ENCODE data around the gene GLCCI1.
"Not testable (repeated sequence)": the region's sequence is repeated elsewhere in the genome, so short reads cannot be mapped to it uniquely, and the experiment has no call there.

GLCCI1 gene

GRCh38 chr7:8015100-8015745 is 46.6 kb downstream of the GLCCI1 start:
- in situ Hi-C loops (cut with HindIII; ENCODE audit: low pct_unique_long_range_greater_than_20kb, low sequenced_read_pairs), result no loop called here
- no peak for TF ChIP-seq JUND (IDR thresholded peaks at IDR 0.05; ENCODE audit: low read depth)
- no peak for DNase-seq (ENCODE audit: low read depth in 1 of 2, low spot score in 1 of 2)

DNA sequence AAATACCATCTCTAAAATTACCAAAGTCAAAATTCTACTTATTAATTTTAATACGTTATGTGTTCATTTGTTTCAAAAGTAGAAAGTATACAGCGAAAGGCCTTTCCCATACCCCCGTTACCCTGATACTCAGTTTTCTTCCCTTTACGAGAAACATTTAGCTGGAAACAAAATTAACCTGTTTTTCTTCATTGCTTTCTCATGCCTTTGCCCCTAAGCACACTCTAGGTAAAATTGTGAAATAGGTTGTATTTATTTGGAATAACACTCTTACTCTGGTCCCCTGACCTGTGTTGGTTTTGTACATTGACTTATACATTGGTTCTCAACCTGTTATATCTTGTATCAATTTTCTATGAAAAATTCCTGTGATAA is 47.1 kb downstream of the GLCCI1 start:
- no peak for DNase-seq (ENCODE audit: low read depth in 1 of 2, low spot score in 1 of 2)
- in situ Hi-C loops (cut with HindIII; ENCODE audit: low pct_unique_long_range_greater_than_20kb, low sequenced_read_pairs), result no loop called here
- TF ChIP-seq JUND (IDR thresholded peaks at IDR 0.05; ENCODE audit: low read depth), result no peak

- no peak for DNase-seq (ENCODE audit: low read depth in 1 of 2, low spot score in 1 of 2)
- TF ChIP-seq JUND (IDR thresholded peaks at IDR 0.05; ENCODE audit: low read depth), result no peak
- in situ Hi-C loops (cut with HindIII; ENCODE audit: low pct_unique_long_range_greater_than_20kb, low sequenced_read_pairs), result no loop called here
Observed at GRCh38 chr7:8017423-8017822, 48.8 kb downstream of the GLCCI1 start.

DNA sequence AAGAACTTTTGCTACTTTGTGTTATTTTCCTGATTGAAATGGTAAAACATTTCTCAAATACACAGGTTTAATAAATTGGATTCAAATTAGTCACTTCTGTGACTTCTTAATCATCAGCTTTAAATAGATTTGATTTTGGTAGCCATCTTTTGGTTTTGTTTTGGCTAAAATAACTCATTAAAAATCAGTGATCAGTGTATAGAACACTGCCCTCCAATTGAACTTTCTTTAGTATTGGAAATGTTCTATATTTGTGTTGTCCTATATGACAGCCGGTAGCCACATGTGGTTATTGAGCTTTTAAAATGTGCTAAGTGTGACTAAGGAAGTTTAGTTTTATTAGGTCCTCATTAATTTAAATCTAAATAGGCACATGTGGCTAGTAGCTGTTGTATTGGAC is 50.4 kb downstream of the GLCCI1 start:
- no peak for TF ChIP-seq JUND (IDR thresholded peaks at IDR 0.05; ENCODE audit: low read depth)
- DNase-seq (ENCODE audit: low read depth in 1 of 2, low spot score in 1 of 2), result no peak
- in situ Hi-C loops (cut with HindIII; ENCODE audit: low pct_unique_long_range_greater_than_20kb, low sequenced_read_pairs), result no loop called here

DNA sequence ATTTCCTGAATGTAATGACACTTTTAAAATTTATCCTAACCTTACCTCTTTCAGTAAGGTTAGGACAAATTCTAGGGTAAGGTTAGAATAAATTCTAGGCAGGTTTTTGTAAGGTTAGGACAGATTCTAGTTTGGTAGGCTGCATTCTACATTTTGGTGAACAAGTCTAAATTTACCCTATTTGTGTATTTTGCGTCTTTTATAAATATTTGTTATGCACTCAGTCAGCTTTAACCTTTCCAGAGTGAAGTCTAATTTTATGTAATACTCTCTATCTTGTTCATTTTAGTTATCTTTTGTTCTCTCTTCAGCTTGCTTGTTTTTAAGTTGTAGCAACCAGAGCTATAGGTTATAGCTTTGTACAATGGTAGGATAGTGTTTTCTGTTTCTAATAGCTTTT is 54.0 kb downstream of the GLCCI1 start:
- DNase-seq (ENCODE audit: low read depth in 1 of 2, low spot score in 1 of 2), result no peak
- in situ Hi-C loops (cut with HindIII; ENCODE audit: low pct_unique_long_range_greater_than_20kb, low sequenced_read_pairs), result no loop called here
- no peak for TF ChIP-seq JUND (IDR thresholded peaks at IDR 0.05; ENCODE audit: low read depth)

DNA sequence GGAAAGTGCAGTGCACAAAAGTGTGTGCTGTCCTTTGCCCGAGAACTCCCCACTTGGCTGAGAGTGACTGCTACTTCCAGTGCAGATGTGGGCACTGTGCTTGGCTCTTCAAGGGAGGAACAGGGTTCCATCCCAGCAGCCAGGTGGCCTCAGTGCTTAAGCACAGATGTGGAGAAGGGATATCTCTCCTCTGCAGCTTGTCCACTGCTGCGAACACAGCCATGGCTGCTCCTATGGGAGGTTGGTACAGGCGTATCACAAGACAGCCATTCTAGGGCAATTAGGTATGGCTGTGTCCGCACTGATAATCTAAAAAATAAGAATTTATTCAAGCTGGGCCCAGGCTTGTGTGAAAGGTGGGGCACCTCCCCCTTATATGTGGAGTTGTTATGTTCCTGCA is 66.6 kb downstream of the GLCCI1 start:
- in situ Hi-C loops (cut with HindIII; ENCODE audit: low pct_unique_long_range_greater_than_20kb, low sequenced_read_pairs), result no loop called here
- no peak for TF ChIP-seq JUND (IDR thresholded peaks at IDR 0.05; ENCODE audit: low read depth)
- peak in 1 of 2 experiments; percentile 15 for DNase-seq (ENCODE audit: low read depth in 1 of 2, low spot score in 1 of 2)

DNA sequence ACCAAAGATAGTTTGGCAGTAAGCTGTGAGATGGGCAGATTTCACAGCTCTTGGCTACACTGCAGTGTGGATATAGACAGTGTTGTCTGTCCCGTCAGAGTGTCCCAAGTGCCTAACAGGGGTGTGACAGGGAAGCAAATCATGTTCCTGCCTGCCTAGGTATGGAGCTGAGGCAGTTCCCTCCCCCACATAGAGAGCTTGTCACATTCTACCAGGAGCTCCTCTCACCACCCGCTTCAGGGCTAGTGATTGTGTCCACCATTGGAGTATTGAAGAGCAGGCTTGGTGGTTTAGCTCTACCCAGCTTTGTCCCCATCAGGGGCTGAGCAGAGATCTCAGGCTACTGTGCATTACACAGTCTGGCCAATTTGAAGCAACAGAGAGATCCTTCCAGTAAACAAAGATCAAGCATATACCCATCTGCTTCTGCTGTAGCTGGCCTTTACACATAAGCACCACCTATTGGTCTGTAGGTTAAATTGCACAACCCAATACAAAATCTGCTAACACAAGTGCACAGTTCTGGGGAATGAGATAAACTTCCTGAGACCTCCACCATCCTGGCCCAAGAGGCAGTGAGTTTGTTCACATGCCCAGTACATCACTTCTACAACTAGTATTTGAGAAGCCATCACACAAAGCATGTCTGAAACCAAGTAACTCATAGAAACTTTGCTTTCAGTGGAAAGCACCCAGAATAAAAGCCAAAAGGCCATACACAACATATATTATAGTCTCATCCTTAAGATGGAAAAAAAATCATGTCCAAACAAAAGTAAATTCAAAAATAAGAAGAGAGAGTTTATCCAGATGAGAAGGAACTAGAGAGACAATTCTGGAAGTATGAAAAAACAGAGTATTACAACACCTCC is 67.3 kb downstream of the GLCCI1 start:
- in situ Hi-C loops (cut with HindIII; ENCODE audit: low pct_unique_long_range_greater_than_20kb, low sequenced_read_pairs), result no loop called here
- DNase-seq (ENCODE audit: low read depth in 1 of 2, low spot score in 1 of 2), result peak in 1 of 2 experiments; percentile 72
- no peak for TF ChIP-seq JUND (IDR thresholded peaks at IDR 0.05; ENCODE audit: low read depth)

DNA sequence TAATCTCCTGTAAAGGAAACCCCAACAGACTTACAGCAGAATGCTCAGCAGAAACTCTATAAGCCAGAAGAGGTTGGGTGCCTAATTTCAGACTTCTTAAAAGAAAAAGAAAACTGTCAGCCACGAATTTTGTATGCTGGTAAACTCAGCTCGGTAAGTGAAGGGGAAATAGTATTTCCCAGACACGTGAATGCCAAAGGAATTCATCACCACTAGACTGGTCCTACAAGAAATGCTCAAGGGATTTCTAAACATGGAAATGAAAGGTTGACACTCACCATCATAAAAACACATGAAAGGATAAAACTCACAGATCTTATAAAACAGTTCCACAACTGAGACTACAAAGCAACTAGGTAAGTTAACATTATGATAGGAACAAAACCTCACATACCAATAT is 68.6 kb downstream of the GLCCI1 start:
- DNase-seq (ENCODE audit: low read depth in 1 of 2, low spot score in 1 of 2), result peak in 1 of 2 experiments; percentile 66

DNA sequence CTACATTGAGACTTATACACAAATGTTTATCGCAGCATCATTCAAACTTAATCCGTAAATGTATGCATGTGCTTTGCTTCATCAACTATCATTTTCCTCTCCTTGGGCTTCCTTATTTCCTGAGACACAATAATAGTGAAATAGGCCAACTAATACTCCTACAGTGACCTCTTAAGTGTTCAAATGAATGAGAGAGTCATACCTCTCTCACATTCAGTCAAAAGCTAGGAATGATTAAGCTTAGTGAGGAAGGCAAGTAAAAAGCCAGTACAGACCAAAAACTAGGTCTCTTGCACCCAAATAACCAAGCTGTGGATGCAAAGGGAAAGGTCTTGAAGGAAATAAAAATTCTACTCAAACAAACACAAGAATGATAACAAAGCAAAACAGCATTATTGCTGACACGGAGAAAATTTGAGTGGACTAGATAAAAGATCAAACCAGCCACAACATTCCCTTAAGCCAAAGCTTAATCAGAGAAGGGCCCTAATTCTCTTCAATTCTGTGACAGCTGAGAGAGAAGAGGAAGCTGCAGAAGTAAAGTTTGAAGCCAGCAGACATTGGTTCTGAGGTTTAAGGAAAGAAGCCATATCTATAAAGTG is 72.3 kb downstream of the GLCCI1 start:
- in situ Hi-C loops (cut with HindIII; ENCODE audit: low pct_unique_long_range_greater_than_20kb, low sequenced_read_pairs), result no loop called here
- no peak for DNase-seq (ENCODE audit: low read depth in 1 of 2, low spot score in 1 of 2)
- no peak for TF ChIP-seq JUND (IDR thresholded peaks at IDR 0.05; ENCODE audit: low read depth)

More for the DNA sequence above, 68.6 kb downstream of the GLCCI1 start:
- TF ChIP-seq JUND (IDR thresholded peaks at IDR 0.05; ENCODE audit: low read depth), result no peak
- in situ Hi-C loops (cut with HindIII; ENCODE audit: low pct_unique_long_range_greater_than_20kb, low sequenced_read_pairs), result no loop called here

DNA sequence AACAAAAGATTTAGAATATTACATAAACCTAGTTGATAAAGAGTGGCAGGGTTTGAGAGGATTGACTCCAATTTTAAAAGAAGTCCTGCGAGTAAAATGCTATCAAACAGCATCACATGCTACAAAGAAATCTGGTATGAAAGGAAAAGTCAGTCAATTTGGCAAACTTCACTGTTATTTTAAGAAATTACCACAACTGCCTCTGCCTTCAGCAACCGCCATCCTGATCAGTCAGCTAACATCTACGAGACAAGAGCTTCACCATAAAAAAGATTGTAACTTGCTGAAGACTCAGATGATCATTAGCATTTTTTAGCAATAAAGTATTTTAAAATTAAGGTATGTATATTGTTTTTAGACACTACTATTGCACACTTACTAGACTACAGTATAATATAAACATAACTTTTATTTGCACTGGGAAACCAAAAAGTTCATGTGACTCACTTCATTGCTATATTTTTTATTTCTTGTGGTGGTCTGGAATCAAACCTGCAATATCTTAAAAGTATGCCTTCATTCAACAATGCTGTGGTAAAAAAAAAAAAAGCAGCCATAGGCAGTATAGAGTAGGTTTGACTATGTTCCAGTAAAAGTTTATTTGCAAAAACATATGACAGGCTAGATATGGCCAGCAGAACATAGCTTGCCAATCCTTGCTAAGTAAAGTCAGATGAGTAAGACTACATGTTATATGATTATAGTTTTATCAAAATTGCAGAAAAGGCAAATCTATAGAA is 74.4 kb downstream of the GLCCI1 start:
- in situ Hi-C loops (cut with HindIII; ENCODE audit: low pct_unique_long_range_greater_than_20kb, low sequenced_read_pairs), result no loop called here
- TF ChIP-seq JUND (IDR thresholded peaks at IDR 0.05; ENCODE audit: low read depth), result no peak
- DNase-seq (ENCODE audit: low read depth in 1 of 2, low spot score in 1 of 2), result no peak

GRCh38 chr7:8044761-8045430 is 76.3 kb downstream of the GLCCI1 start:
- DNase-seq (ENCODE audit: low read depth in 1 of 2, low spot score in 1 of 2), result no peak
- TF ChIP-seq JUND (IDR thresholded peaks at IDR 0.05; ENCODE audit: low read depth), result no peak
- in situ Hi-C loops (cut with HindIII; ENCODE audit: low pct_unique_long_range_greater_than_20kb, low sequenced_read_pairs), result no loop called here

DNA sequence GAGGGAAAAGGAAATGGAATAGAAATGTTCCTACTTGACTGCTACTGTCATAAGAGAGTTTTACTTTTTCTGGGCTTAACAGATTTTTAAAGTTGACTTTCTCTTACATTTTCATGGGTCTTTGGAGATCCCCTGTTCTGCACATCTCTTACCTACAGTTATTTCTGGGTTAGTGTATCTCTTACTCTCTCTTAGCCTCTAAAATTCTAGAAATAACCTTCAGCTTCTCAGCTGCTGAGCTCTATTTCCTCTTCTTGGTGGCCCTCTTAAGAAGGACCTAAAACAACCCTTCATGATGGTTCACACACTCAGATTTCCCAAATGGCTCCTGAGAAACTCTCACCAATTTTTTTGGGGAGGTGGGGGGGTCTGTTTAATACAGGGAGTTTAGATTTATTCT is 79.5 kb downstream of the GLCCI1 start:
- DNase-seq (ENCODE audit: low read depth in 1 of 2, low spot score in 1 of 2); in situ Hi-C loops (cut with HindIII; ENCODE audit: low pct_unique_long_range_greater_than_20kb, low sequenced_read_pairs): not testable (repeated sequence)
